Mesendoderm (in vitro differentiated cells): ENCODE measurements around the gene ALPL.

Experiments
- DNase-seq: peaks from one replicate; pipeline ENCODE4 v3.0.0; 2013
- H2AK5ac ChIP-seq: 2 replicates; pipeline ENCODE4 v1.6.1; 2013; ENCODE audit warnings: low read length, inconsistent platforms
- H2BK120ac ChIP-seq: 2 replicates; pipeline ENCODE4 v1.6.1; 2013; ENCODE audit warnings: low read depth, mild to moderate bottlenecking, low read length, moderate library complexity, mixed read lengths
- H2BK15ac ChIP-seq: replicated peaks from 2 replicates; pipeline ENCODE4 v1.6.1; 2013; ENCODE audit warnings: low read depth, mild to moderate bottlenecking, moderate library complexity
- H2BK5ac ChIP-seq: 2 replicates; pipeline ENCODE4 v1.6.1; 2013; ENCODE audit warnings: low read length, inconsistent platforms
- H3K18ac ChIP-seq: 2 replicates; pipeline ENCODE4 v1.6.1; 2013; ENCODE audit warnings: mild to moderate bottlenecking, low read length, mixed read lengths
- H3K23ac ChIP-seq: one replicate; pipeline ENCODE4 v1.6.1; 2013; ENCODE audit warnings: low read length
- H3K27ac ChIP-seq: 2 replicates; pipeline ENCODE4 v1.5.1; 2013; ENCODE audit warnings: low read depth, mild to moderate bottlenecking, inconsistent platforms, low read length, moderate library complexity
- H3K27me3 ChIP-seq: 2 replicates; pipeline ENCODE4 v1.6.1; 2013; ENCODE audit warnings: low read length, control low read depth, mild to moderate bottlenecking, inconsistent platforms; ENCODE audit not compliant: insufficient read depth, poor library complexity
- H3K36me3 ChIP-seq: 2 replicates; pipeline ENCODE4 v1.6.1; 2013; ENCODE audit warnings: low read length, inconsistent platforms; ENCODE audit not compliant: control insufficient read depth, insufficient read depth
- H3K4ac ChIP-seq: one replicate; pipeline ENCODE4 v1.6.1; 2013; ENCODE audit warnings: low read depth, mild to moderate bottlenecking, low read length, moderate library complexity
- H3K4me1 ChIP-seq: 2 replicates; pipeline ENCODE4 v1.6.1; 2013; ENCODE audit warnings: low read depth, low read length, inconsistent platforms; ENCODE audit not compliant: control insufficient read depth
- H3K4me2 ChIP-seq: 2 replicates; pipeline ENCODE4 v1.6.1; 2013; ENCODE audit warnings: low read length
- H3K4me3 ChIP-seq: 2 replicates; pipeline ENCODE4 v1.5.1; 2013; ENCODE audit warnings: mild to moderate bottlenecking, low read length
- H3K56ac ChIP-seq: one replicate; pipeline ENCODE4 v1.6.1; 2013; ENCODE audit warnings: low read length
- H3K79me1 ChIP-seq: 2 replicates; pipeline ENCODE4 v1.6.1; 2013; ENCODE audit warnings: low read length, inconsistent platforms
- H3K79me2 ChIP-seq: 2 replicates; pipeline ENCODE4 v1.6.1; 2013; ENCODE audit warnings: mild to moderate bottlenecking, low read length; ENCODE audit not compliant: control insufficient read depth, insufficient read depth
- H3K9ac ChIP-seq: 2 replicates; pipeline ENCODE4 v1.6.1; 2013; ENCODE audit warnings: low read length, inconsistent platforms
- H4K5ac ChIP-seq: one replicate; pipeline ENCODE4 v1.6.1; 2013; ENCODE audit warnings: low read length
- H4K8ac ChIP-seq: one replicate; pipeline ENCODE4 v1.6.1; 2013; ENCODE audit warnings: low read depth, mild to moderate bottlenecking, control low read depth, low read length, moderate library complexity
- WGBS: extraction: QIAGEN DNeasy Blood & Tissue Kit; methylation state at CpG from one replicate; pipeline ENCODE4 v1.1.7; 2013; ENCODE audit warnings: low lambda C conversion rate, missing lambda C conversion rate; ENCODE audit not compliant: insufficient coverage; ENCODE audit errors: extremely low coverage; 5-methylcytosine and 5-hydroxymethylcytosine counted together

The ALPL gene

DNA sequence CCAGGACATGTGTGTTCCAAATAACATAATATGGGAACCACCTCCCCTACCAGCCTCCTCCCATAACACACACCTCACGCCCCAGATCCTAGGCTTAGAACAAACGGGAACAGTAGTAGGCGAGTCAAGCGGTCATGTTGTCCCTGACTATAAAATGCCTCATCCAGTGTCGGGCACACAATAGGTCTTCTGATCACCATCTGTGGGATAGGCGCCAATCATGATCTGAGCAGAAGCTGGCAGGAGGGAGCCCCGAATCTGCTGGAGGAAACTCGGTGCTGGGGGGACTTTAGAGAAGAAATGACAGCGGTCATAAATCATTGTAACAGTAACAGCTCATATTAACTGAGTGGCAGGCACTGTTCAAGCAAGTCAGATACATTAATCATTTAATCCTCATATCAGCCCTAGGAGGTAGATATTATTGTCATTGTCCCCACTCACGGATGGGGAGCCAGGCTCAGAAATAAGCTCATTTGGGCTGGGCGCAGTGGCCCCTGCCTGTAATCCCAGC lies 13.4 kb downstream of the ALPL start:
- peaks cover 3% of the 10 kb centered on the region for H3K79me2 ChIP-seq
- H3K56ac ChIP-seq = no peak overlapping the region
- no peak overlapping the region for H3K4ac ChIP-seq
- no peak overlapping the region for H3K4me2 ChIP-seq
- H3K27me3 ChIP-seq = no peaks in the 10 kb centered on the region
- H3K23ac ChIP-seq = no peak overlapping the region
- no peaks in the 10 kb centered on the region for H3K36me3 ChIP-seq
- H3K4me1 ChIP-seq = no peaks in the 10 kb centered on the region
- no peak overlapping the region for H2BK120ac ChIP-seq
- WGBS = no CpG with 5 or more reads among the region's 11 CpGs
- H3K27ac ChIP-seq = no peak overlapping the region
- H4K5ac ChIP-seq = no peak overlapping the region
- no peak overlapping the region for H2BK5ac ChIP-seq
- no peak overlapping the region for H2AK5ac ChIP-seq
- no peak overlapping the region for H3K9ac ChIP-seq
- H4K8ac ChIP-seq = no peak overlapping the region
- peaks cover 12% of the 10 kb centered on the region for H3K79me1 ChIP-seq
- no peak for DNase-seq
- H3K4me3 ChIP-seq = no peak overlapping the region
- H3K18ac ChIP-seq = no peak overlapping the region
- H2BK15ac ChIP-seq = no peak overlapping the region

GRCh38 chr1:21523297-21523813 lies 14.1 kb downstream of the ALPL start:
- Histone ChIP-seq H3K23ac (no peak overlapping the region), H3K4ac (no peak overlapping the region), H4K8ac (no peak overlapping the region), H3K4me3 (no peak overlapping the region), H3K4me2 (no peak overlapping the region), H4K5ac (no peak overlapping the region), H3K9ac (no peak overlapping the region), H3K4me1 (no peaks in the 10 kb centered on the region), H3K36me3 (no peaks in the 10 kb centered on the region), H2AK5ac (no peak overlapping the region), H2BK120ac (no peak overlapping the region), H3K79me1 (peaks cover 10% of the 10 kb centered on the region), H3K18ac (no peak overlapping the region), H3K27ac (no peak overlapping the region), H2BK15ac (no peak overlapping the region), H3K27me3 (no peaks in the 10 kb centered on the region), H3K56ac (peak overlapping the region; percentile 5), H3K79me2 (peaks cover 2% of the 10 kb centered on the region), H2BK5ac (no peak overlapping the region)
- WGBS = no CpG with 5 or more reads among the region's 7 CpGs
- DNase-seq = no peak

DNA sequence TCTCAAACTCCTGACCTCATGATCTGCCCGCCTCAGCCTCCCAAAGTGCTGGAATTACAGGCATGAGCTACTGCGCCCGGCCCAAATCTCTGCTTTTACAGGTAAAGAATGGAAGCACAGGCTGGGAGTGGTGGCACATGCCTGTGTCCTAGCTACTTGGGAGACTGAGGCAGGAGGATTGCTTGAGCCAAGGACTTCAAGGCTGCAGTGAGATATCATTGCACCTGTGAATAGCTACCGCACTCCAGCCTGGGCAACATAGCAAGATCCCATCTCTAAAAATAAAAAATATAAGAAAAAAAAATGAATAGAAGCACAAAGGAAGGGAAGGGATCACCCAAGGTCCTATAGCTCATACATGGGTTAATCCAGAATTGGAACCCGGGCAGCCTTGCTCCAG lies 15.0 kb downstream of the ALPL start:
- Histone ChIP-seq H3K27me3 (no peaks in the 10 kb centered on the region), H3K4me2 (no peak overlapping the region), H3K9ac (no peak overlapping the region), H3K18ac (no peak overlapping the region), H3K4ac (no peak overlapping the region), H2BK120ac (no peak overlapping the region), H4K8ac (no peak overlapping the region), H3K27ac (no peak overlapping the region), H3K79me2 (peaks cover 2% of the 10 kb centered on the region), H3K4me1 (no peaks in the 10 kb centered on the region), H3K36me3 (no peaks in the 10 kb centered on the region), H3K79me1 (peaks cover 8% of the 10 kb centered on the region), H2BK15ac (no peak overlapping the region), H2AK5ac (no peak overlapping the region), H4K5ac (no peak overlapping the region), H3K23ac (no peak overlapping the region), H3K56ac (no peak overlapping the region), H2BK5ac (no peak overlapping the region), H3K4me3 (no peak overlapping the region)
- no peak for DNase-seq
- WGBS = no CpG with 5 or more reads among the region's 5 CpGs

GRCh38 chr1:21524686-21525339 lies 15.6 kb downstream of the ALPL start:
- Histone ChIP-seq H4K5ac (no peak overlapping the region), H2BK120ac (no peak overlapping the region), H3K4me2 (no peak overlapping the region), H3K27ac (no peak overlapping the region), H3K4me1 (no peaks in the 10 kb centered on the region), H4K8ac (no peak overlapping the region), H3K27me3 (no peaks in the 10 kb centered on the region), H3K23ac (no peak overlapping the region), H3K79me1 (peaks cover 6% of the 10 kb centered on the region), H2BK5ac (no peak overlapping the region), H3K56ac (no peak overlapping the region), H3K9ac (no peak overlapping the region), H2AK5ac (no peak overlapping the region), H3K4me3 (no peak overlapping the region), H3K36me3 (no peaks in the 10 kb centered on the region), H3K4ac (no peak overlapping the region), H2BK15ac (no peak overlapping the region), H3K18ac (no peak overlapping the region), H3K79me2 (peaks cover 2% of the 10 kb centered on the region)
- DNase-seq = no peak
- no CpG with 5 or more reads among the region's 14 CpGs for WGBS

DNA sequence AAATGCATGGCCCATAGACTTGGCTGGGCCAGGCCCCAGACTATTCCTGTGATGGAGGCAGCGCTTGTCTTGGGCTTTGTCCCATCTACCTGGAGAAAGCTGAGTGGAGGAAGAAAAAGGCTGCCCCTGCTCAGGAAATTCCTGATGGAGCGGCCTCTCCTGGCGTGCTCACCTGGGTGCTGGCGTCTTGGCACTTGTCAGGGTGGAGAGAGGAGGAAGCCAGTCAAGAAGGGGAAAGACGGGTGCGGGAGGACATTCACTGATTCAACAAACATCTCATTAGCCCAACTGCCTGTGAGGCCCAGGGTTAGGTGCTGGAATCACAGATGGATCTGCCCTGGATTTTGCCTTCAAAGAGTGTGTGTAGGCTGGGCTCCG lies 16.1 kb downstream of the ALPL start:
- H3K4me1 ChIP-seq = peaks cover 2% of the 10 kb centered on the region
- H3K27ac ChIP-seq = no peak overlapping the region
- no peak overlapping the region for H2BK15ac ChIP-seq
- no peak overlapping the region for H4K5ac ChIP-seq
- no peak overlapping the region for H3K9ac ChIP-seq
- no peak for DNase-seq
- peaks cover 2% of the 10 kb centered on the region for H3K79me2 ChIP-seq
- H3K4ac ChIP-seq = no peak overlapping the region
- H2AK5ac ChIP-seq = no peak overlapping the region
- H3K56ac ChIP-seq = no peak overlapping the region
- H3K27me3 ChIP-seq = no peaks in the 10 kb centered on the region
- WGBS = no CpG with 5 or more reads among the region's 7 CpGs
- no peak overlapping the region for H3K4me3 ChIP-seq
- H3K23ac ChIP-seq = no peak overlapping the region
- no peak overlapping the region for H3K4me2 ChIP-seq
- H3K36me3 ChIP-seq = no peaks in the 10 kb centered on the region
- H4K8ac ChIP-seq = no peak overlapping the region
- H3K18ac ChIP-seq = no peak overlapping the region
- no peak overlapping the region for H2BK120ac ChIP-seq
- peaks cover 6% of the 10 kb centered on the region for H3K79me1 ChIP-seq
- no peak overlapping the region for H2BK5ac ChIP-seq

DNA sequence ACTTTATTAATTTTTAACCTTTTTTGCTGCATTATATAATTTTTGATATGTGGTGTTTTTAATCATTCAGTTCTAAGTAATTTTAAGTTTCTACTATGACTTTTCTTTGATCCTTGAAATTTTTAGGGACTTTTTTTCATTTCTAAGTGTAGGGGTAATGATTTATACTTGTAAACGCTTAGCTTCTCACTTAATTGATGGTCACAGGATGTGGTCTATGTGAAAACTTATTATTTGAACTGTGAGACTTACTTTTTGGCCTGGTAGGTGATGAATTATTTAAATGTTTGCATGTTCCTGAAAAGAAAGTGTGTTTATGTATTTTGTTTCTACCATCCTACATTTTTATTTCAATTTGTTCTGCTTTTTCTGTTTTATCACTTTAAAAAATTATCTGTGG lies 17.2 kb downstream of the ALPL start:
- Histone ChIP-seq H3K56ac (no peak overlapping the region), H3K79me2 (peaks cover 2% of the 10 kb centered on the region), H3K36me3 (no peaks in the 10 kb centered on the region), H3K4ac (no peak overlapping the region), H3K18ac (no peak overlapping the region), H3K4me2 (no peak overlapping the region), H4K8ac (no peak overlapping the region), H2AK5ac (no peak overlapping the region), H2BK15ac (no peak overlapping the region), H3K27me3 (no peaks in the 10 kb centered on the region), H3K4me1 (peaks cover 4% of the 10 kb centered on the region), H3K23ac (no peak overlapping the region), H3K79me1 (peaks cover 6% of the 10 kb centered on the region), H2BK5ac (no peak overlapping the region), H3K9ac (no peak overlapping the region), H3K27ac (no peak overlapping the region), H4K5ac (no peak overlapping the region), H3K4me3 (no peak overlapping the region), H2BK120ac (no peak overlapping the region)
- no peak for DNase-seq
- no CpG with 5 or more reads among the region's 1 CpG for WGBS
